Smooth muscle cell (in vitro differentiated cells): ENCODE data around the gene UNC79. TPM values are rescaled to one million over a fixed set of nuclear protein-coding genes. Genes with fewer than 3 reads are reported as not detected.
A peak's percentile ranks its signal among the peaks of the same experiment; 100 is the strongest.

ENCODE experiments used
- DNase-seq: peaks from one replicate; lab custom pipeline; 2025; ENCODE audit not compliant: unreplicated experiment; lab: John Stamatoyannopoulos, UW
- H2AFZ ChIP-seq: fragments of 200-600 bp; sonication (generic); 2 replicates; pipeline ENCODE4 v1.6.0; 2016; ENCODE audit warnings: antibody characterized with exemption, low read depth, mild to moderate bottlenecking
- H3F3A ChIP-seq: fragments of 200-600 bp; sonication (generic); 2 replicates; pipeline ENCODE4 v1.6.0; 2017; ENCODE audit warnings: antibody characterized with exemption, low read depth
- H3K27ac ChIP-seq: fragments of 200-600 bp; sonication (generic); 2 replicates; pipeline ENCODE4 v1.5.1; 2016; ENCODE audit warnings: low read depth, mild to moderate bottlenecking
- H3K27me3 ChIP-seq: fragments of 200-600 bp; sonication (generic); 2 replicates; pipeline ENCODE4 v1.6.1; 2016; ENCODE audit warnings: low read depth, mild to moderate bottlenecking
- H3K36me3 ChIP-seq: fragments of 200-600 bp; sonication (generic); 2 replicates; pipeline ENCODE4 v1.5.1; 2016; ENCODE audit warnings: low read depth
- H3K4me1 ChIP-seq: fragments of 200-600 bp; sonication (generic); 2 replicates; pipeline ENCODE4 v1.5.1; 2016; ENCODE audit warnings: low read depth
- H3K4me2 ChIP-seq: fragments of 200-600 bp; sonication (generic); 2 replicates; pipeline ENCODE4 v1.6.0; 2016; ENCODE audit warnings: mild to moderate bottlenecking
- H3K4me3 ChIP-seq: fragments of 200-600 bp; sonication (generic); 2 replicates; pipeline ENCODE4 v1.5.1; 2016; ENCODE audit warnings: mild to moderate bottlenecking
- H3K79me2 ChIP-seq: fragments of 200-600 bp; sonication (generic); 2 replicates; pipeline ENCODE4 v1.6.0; 2016; ENCODE audit warnings: low read depth, mild to moderate bottlenecking
- H3K9ac ChIP-seq: fragments of 200-600 bp; sonication (generic); 2 replicates; pipeline ENCODE4 v1.6.0; 2016; ENCODE audit warnings: low read depth
- H3K9me3 ChIP-seq: fragments of 200-600 bp; sonication (generic); replicated peaks from 2 replicates; pipeline ENCODE4 v1.5.1; 2016; ENCODE audit warnings: low read depth
- H4K20me1 ChIP-seq: fragments of 200-600 bp; sonication (generic); 2 replicates; pipeline ENCODE4 v1.6.0; 2016; ENCODE audit warnings: low read depth
- CTCF ChIP-seq: fragments of 200-600 bp; sonication (generic); IDR thresholded peaks from 2 replicates; pipeline ENCODE4 v1.5.1; 2017; ENCODE audit warnings: borderline replicate concordance, mild to moderate bottlenecking, antibody characterized with exemption; ENCODE audit not compliant: insufficient read depth, poor library complexity, severe bottlenecking
- WGBS: methylation state at CpG from one replicate; pipeline ENCODE4 v1.1.7; 2016; ENCODE audit warnings: low lambda C conversion rate; 5-methylcytosine and 5-hydroxymethylcytosine counted together
- polyA plus RNA-seq: library from polyadenylated mRNA; unstranded; fragments of >200 nt; fragmentation: Nextera tagmentation; extraction: Ambion mirVana; gene quantifications from 2 replicates; pipeline ENCODE4 v1.2.1, GENCODE V29; 2016
- total RNA-seq: library from RNA; depleted of rRNA; stranded (reverse); fragments of >200 nt; gene quantifications from 2 replicates; pipeline ENCODE4 v1.2.3, GENCODE V29; 2014

Gene UNC79
- total and polyA plus RNA-seq, 2 experiments from 2014 or later, result 0.06 to 0.36 TPM

GRCh38 chr14:93533437-93533836, 102.7 kb downstream of the UNC79 start:
- no peaks in the 10 kb centered on the region for H3K79me2 ChIP-seq
- no peaks in the 10 kb centered on the region for H3K4me1 ChIP-seq
- no peak overlapping the region for H3K4me2 ChIP-seq
- H3K4me3 ChIP-seq, result no peak overlapping the region
- no peaks in the 10 kb centered on the region for H3K27me3 ChIP-seq
- no peaks in the 10 kb centered on the region for H3K9me3 ChIP-seq
- H2AFZ ChIP-seq, result no peak overlapping the region
- H3F3A ChIP-seq, result no peaks in the 10 kb centered on the region
- no peak for TF ChIP-seq CTCF
- 70% methylated on average over 2 of the region's 2 CpGs for WGBS
- no peaks in the 10 kb centered on the region for H3K36me3 ChIP-seq
- H3K27ac ChIP-seq, result no peak overlapping the region
- no peaks in the 10 kb centered on the region for H4K20me1 ChIP-seq
- no peak for DNase-seq
- H3K9ac ChIP-seq, result no peak overlapping the region

- Histone ChIP-seq H3K9me3 (no peaks in the 10 kb centered on the region), H3K36me3 (no peaks in the 10 kb centered on the region), H3K27ac (no peak overlapping the region), H3K79me2 (no peaks in the 10 kb centered on the region), H3K9ac (no peak overlapping the region), H3K4me1 (no peaks in the 10 kb centered on the region), H2AFZ (no peak overlapping the region), H3K27me3 (no peaks in the 10 kb centered on the region), H3F3A (no peaks in the 10 kb centered on the region), H3K4me2 (no peak overlapping the region), H3K4me3 (no peak overlapping the region), H4K20me1 (no peaks in the 10 kb centered on the region)
- no peak for TF ChIP-seq CTCF
- DNase-seq, result no peak
Observed at GRCh38 chr14:93533842-93534241, 103.1 kb downstream of the UNC79 start.

- Histone ChIP-seq H3K36me3 (no peaks in the 10 kb centered on the region), H3K9me3 (no peaks in the 10 kb centered on the region), H3F3A (no peaks in the 10 kb centered on the region), H3K9ac (no peak overlapping the region), H4K20me1 (no peaks in the 10 kb centered on the region), H3K27me3 (no peaks in the 10 kb centered on the region), H2AFZ (no peak overlapping the region), H3K4me2 (no peak overlapping the region), H3K27ac (no peak overlapping the region), H3K4me1 (no peaks in the 10 kb centered on the region), H3K79me2 (no peaks in the 10 kb centered on the region), H3K4me3 (no peak overlapping the region)
- WGBS, result 91% methylated on average over 3 of the region's 3 CpGs
- TF ChIP-seq CTCF, result no peak
- no peak for DNase-seq
Observed at GRCh38 chr14:93535537-93535936, 104.8 kb downstream of the UNC79 start.

- no peaks in the 10 kb centered on the region for H3F3A ChIP-seq
- no peaks in the 10 kb centered on the region for H3K9me3 ChIP-seq
- WGBS, result 80% methylated on average over 8 of the region's 8 CpGs
- no peaks in the 10 kb centered on the region for H3K27me3 ChIP-seq
- no peak overlapping the region for H3K4me3 ChIP-seq
- peak; percentile 18 for TF ChIP-seq CTCF
- no peaks in the 10 kb centered on the region for H3K79me2 ChIP-seq
- no peak overlapping the region for H2AFZ ChIP-seq
- no peaks in the 10 kb centered on the region for H3K36me3 ChIP-seq
- no peak overlapping the region for H3K27ac ChIP-seq
- no peaks in the 10 kb centered on the region for H3K4me1 ChIP-seq
- H4K20me1 ChIP-seq, result no peaks in the 10 kb centered on the region
- no peak for DNase-seq
- H3K4me2 ChIP-seq, result no peak overlapping the region
- no peak overlapping the region for H3K9ac ChIP-seq
Observed at GRCh38 chr14:93536945-93537344, 106.2 kb downstream of the UNC79 start.
